GM19395 (cell line): ENCODE results near the gene GRB10.
"Not testable (repeated sequence)": the region's sequence is repeated elsewhere in the genome, so short reads cannot be mapped to it uniquely, and the experiment has no call there.

Source experiments
- ATAC-seq: cut with Tn5 transposase; IDR thresholded peaks from one replicate; pipeline ENCODE4 v1.9.1; 2021; ENCODE audit warnings: mild to moderate bottlenecking, moderate library complexity; ENCODE audit not compliant: unreplicated experiment

The GRB10 gene

DNA sequence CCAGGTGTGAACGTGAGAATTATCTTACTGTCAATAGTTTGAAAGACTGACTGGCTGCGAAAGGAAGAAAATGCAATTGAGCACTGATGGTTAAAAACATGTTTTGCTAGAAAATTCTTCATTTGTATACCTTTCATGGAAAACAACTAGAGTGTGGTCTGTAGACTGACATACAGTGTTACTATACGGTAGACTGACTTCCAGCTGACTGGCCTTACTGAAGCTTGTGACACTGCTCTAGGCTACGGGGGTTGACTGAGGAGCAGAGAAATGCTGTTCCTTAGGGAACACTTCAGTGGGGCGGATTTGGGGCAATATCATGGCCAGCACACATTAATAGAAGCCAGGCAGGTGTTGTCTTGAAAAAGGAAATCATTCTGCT is 191.6 kb downstream of the GRB10 start:
- no peak for ATAC-seq

DNA sequence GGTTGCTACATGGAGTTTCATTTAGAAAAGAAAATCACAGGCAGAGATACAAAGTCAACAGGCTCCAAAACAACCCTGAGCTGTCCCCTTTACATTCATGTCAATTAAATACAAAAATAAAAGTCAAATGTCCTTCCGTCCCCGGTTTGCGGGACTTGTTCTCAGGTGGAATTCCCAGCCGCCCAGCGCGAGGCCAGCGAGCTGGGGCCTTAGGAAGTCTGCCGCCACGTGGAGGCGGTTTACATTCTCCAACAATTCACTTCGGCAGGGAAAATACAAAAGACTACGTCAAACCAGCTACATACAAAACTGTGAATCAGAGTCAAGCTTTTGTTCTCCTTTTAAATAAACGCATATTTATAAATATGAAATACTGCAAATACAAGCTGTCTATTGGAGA is 192.2 kb downstream of the GRB10 start:
- no peak for ATAC-seq

DNA sequence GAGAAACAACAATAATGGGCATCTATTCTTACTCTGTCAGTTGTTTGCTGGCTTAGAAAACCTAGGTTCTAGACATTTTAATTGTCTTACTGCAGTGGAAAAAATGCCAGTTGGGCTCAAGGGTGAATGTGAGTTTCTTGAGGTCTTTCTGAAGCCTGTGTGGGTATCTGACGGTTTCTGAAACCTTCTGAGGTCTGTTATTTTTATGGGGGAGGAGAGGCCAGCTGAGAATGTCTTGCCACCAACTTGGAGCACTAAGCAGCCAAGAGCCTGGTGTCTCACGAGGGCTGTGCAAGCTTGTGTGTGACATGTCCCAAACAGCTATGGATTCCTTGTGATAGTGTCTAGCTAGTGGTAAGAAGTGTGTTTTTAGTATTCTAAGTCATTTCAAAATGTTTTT is 193.3 kb downstream of the GRB10 start:
- ATAC-seq, result no peak

GRCh38 chr7:50588937-50589336 is 193.8 kb downstream of the GRB10 start:
- no peak for ATAC-seq

DNA sequence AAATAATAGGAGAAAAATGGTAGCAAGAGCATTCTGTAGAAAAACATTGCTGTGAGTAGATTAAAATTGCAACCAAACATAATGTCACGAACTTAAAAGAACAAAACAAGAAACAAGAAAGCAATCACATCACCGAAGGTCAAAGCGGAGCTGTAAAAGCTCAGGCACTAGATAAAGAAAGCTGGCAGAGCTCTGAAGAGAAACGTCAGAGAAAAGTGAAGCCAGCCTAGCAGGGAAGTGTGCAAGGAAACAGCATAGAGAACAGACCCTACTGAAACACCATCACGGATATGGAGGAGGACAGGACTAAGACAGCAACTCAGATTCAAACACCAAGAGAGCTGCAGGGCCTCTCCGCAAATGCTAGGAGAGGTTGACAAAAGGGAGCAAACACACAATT is 195.0 kb downstream of the GRB10 start:
- ATAC-seq, result no peak

- no peak for ATAC-seq
Measured at GRCh38 chr7:50584793-50585408, 197.8 kb downstream of the GRB10 start.

DNA sequence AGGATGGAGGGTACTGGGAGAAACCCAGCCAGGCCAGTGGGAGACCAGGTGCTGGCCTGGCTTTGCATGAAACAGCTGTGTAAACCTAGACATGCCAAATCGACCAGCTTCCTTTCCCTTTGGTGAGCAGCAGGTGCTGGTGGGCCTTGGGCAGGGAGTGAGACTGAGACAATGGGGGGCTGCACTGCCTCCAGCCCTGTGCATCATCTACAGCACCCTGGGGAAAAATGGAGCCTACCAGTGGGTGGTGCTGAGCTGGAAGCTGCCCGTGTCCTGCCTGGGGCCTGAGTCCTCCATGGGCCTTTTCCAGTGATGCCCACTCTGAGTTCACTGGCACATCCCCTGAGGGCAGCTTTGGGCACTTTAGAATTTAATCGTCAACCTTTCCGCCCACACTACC is 198.3 kb downstream of the GRB10 start:
- no peak for ATAC-seq

- not testable (repeated sequence) for ATAC-seq
Measured at GRCh38 chr7:50583295-50583694, 199.4 kb downstream of the GRB10 start.

DNA sequence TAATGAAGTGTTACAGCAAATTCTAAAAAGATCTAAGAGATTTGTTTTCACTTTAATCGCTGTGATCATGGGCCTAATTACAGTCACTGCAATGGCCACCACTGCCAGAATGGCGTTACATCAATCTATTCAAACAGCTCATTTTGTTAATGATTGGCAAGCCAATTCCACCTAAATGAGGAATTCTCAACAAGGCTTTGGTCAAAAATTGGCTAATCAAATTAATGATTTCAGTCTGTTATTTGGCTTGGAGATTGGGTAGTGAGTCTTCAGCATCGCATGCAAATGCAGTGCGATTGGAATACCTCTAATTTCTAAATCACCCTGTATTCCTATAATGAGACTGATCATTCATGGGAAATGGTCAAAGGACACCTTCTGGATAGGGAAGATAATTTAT is 200.4 kb downstream of the GRB10 start:
- ATAC-seq, result not testable (repeated sequence)

- ATAC-seq, result not testable (repeated sequence)
Measured at GRCh38 chr7:50580666-50581065, 202.0 kb downstream of the GRB10 start.

DNA sequence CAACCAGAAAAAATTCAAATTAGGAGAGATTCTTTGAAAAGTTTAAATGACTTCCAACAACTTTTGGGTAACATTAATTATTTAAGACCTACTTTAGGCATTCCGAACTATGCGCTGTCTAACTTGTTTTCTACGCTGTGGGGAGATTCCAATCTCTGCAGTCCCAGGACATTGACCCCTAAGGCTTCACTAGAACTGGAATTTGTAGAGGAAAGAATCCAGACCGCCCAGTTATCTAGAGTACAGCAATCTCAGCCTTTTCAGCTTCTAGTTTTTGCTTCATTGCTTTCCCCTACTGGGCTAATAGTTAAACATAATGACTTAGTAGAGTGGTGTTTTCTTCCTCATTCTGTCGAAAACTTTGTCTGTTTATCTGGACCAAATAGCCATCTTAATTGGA is 202.6 kb downstream of the GRB10 start:
- no peak for ATAC-seq

- not testable (repeated sequence) for ATAC-seq
Measured at GRCh38 chr7:50578105-50578504, 204.6 kb downstream of the GRB10 start.

GRCh38 chr7:50577569-50577968 is 205.1 kb downstream of the GRB10 start:
- ATAC-seq, result no peak

- ATAC-seq, result not testable (repeated sequence)
Measured at GRCh38 chr7:50576388-50576787, 206.3 kb downstream of the GRB10 start.

GRCh38 chr7:50567715-50568261 is 214.9 kb downstream of the GRB10 start:
- no peak for ATAC-seq

DNA sequence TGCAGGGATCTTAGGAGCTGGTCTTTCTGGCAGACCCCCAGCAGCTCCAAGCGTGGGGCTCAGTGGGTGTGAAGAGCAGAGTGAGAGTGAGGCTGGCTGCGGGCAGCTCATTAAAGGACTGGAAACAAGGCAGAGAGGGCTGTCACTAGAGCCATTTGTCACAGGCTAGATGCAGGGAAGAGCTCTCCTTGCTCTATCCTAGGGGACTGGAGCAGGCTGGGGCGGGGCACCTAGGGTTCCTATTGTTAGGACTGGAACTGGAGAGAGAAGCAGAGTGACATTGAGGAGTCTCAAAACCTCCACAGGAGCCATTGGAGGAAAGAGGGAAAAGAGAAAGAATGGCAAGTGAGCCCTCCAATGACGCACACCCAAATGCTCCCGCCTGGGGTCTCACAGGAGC is 216.7 kb downstream of the GRB10 start:
- ATAC-seq, result no peak

- ATAC-seq, result no peak
Measured at GRCh38 chr7:50565559-50565916, 217.2 kb downstream of the GRB10 start.

DNA sequence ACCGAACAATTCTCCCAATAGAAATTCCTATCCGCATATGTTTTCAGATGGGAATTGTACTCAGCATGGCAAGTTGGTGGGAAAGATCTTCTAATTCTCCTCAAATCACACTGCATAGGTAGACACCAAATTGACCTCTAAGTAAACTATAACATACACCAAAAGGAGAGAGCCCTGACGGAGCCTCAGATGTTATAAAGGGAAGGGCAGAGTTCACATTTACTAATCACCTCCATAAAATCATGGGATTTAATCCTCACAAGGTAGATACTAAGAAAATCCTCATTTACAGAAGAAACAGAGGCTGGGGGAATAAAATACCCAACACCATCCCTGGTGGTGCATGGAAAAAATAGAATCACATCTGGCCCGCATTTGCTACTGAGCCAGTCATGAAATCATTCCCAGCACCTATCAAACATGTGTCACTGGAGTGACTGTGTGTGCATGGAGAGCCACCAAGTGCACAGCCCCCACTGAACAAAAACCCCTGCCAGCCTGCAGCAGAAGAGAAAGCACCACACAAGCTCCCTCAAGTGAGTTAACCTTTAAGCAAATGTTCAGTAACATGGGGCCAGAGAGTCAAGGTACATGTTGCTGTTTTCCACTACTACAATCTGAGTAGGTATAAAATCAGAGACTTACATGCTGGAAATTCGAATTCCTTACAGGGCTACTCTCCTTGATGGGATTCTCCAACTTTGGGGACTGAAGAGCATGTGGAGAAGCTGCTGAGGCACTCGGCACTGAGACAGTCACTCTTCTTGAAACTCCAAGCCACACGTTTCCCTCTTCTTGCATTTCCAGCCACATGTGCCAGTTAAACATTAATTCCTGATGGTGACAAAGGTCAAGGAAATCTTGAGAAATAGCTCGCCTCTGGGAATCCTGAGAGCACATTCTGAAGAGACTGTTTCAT is 217.8 kb downstream of the GRB10 start, which contains the start of gene DDC:
TSS of gene DDC (minus strand) at position 766 of the 919 bp plus-strand sequence. CDS start 21,320 bp downstream, outside the sequence.
- ATAC-seq, result no peak

- no peak for ATAC-seq
Measured at GRCh38 chr7:50564171-50564570, 218.5 kb downstream of the GRB10 start.

DNA sequence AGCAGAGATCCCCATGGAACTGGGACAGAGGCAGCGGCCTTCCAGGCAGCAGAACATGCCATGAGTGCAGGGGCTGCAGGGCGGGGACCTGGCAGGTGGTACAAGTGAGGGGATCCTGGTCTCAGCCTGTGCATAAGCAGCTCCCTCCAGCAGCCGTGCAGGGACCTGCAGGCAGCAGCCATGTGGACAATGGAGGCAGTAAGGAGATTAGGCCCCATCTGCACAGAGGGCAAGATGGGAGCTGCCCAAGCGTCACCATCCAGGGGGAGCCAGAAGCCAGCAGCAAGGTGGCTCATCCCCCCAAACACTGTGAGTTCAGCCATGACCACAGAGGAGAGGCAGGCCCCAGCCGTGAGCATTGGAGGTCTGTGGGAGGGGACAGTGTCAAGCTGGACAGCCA is 220.6 kb downstream of the GRB10 start:
- ATAC-seq, result no peak

DNA sequence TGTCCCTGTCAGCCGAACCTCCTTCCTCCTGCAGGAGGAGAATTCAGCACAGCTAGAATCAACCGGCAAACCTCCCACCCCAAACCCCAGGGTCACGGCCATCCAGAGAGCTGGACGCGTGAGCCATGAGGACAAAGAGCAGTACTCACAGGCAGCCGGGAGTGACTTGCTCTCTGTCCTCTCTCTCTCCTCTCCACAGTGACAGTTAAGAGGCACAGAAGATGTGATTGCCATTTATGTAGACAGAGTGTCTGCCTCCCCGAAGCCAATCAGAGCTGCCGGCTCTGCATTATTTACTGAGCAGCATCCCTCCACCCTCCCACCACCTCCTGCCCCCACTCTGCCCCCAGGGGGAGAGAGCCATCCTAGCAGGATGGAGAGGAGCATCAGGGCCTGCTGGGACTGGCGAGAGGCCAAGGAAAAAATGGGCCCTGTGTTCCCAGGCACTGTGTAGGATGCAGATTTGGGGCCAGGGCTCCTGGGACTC is 221.8 kb downstream of the GRB10 start:
- no peak for ATAC-seq

GRCh38 chr7:50559881-50560280 is 222.8 kb downstream of the GRB10 start:
- ATAC-seq, result no peak
